Astrocyte of the hippocampus (primary cell): Measurements from ENCODE around the gene PNMA6E.

Experiments used
- DNase-seq: peaks from one replicate; pipeline ENCODE4 v3.0.0; 2011; ENCODE audit warnings: low read depth, low spot score

The PNMA6E gene

GRCh38 chrX:153349952-153350351, 51.2 kb downstream of the PNMA6E start:
- DNase-seq = no peak

- no peak for DNase-seq
These were observed 52.7 kb downstream of the PNMA6E start for GRCh38 chrX:153348421-153348820.

GRCh38 chrX:153347530-153347929, 53.6 kb downstream of the PNMA6E start:
- DNase-seq = no peak
